Inflammatory macrophage treated with lipopolysaccharide for 4 hours (primary cell): ENCODE data around the gene AKNAD1.
A peak's percentile ranks its signal among the peaks of the same experiment; 100 is the strongest.

Experiments used
- DNase-seq: peaks from one replicate; pipeline ENCODE4 v3.0.0-alpha.2; 2020

AKNAD1 gene, protein sequence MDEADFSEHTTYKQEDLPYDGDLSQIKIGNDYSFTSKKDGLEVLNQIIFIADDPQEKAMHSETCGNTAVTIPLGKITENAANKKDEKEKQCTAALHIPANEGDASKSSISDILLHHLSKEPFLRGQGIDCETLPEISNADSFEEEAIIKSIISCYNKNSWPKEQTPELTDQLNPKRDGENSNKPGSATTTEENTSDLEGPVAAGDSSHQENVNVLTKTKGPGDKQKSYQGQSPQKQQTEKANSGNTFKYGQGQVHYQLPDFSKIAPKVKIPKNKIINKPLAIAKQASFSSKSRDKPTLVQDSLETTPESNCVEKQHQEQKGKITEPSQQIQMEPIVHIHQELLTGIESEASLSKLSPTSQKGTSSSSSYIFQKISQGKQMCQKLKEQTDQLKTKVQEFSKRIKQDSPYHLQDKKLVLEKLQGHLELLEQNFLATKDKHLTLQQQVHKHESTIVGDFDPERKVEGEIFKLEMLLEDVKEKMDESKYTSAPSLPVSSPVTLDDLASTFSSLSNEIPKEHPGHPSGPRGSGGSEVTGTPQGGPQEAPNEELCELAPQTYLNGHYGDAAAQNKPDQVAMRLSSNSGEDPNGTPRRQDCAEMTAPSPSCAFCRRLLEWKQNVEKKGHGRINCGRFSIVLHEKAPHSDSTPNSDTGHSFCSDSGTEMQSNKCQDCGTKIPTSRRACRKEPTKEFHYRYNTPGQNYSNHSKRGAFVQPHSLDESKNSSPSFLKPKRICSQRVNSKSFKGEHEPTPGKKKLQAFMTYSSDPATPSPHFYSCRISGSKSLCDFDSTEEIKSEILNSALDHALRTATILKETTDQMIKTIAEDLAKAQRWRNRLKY

GRCh38 chr1:108856994-108857393 lies at the start of gene AKNAD1:
AKNAD1 (minus strand) TSS chr1:108857094; CDS start chr1:108852664, 4,430 bp downstream.
- DNase-seq = no peak

DNA sequence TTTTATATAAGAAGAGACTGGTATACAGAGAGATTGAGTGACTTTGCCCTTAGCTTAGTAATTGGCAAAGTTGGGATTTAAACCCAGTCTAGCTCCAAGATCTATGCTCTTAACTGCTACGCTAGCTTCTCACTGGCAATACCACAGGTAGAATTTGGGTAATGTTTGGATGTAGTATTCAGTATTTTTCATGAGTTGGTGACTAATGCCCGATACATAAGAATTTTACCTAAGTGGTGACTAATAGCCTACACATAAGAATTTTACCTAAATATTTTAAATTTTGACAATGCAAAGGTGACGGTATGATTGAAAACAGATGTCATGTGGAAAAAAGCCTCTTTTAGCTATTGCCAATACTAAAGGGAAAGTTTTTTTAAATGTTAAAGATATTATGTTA lies 44.2 kb upstream of the AKNAD1 start:
- no peak for DNase-seq

GRCh38 chr1:108897865-108898720 lies 41.2 kb upstream of the AKNAD1 start:
- DNase-seq = peak; percentile 68

- DNase-seq = peak; percentile 28
Measured at GRCh38 chr1:108896146-108897145, 39.6 kb upstream of the AKNAD1 start.

- DNase-seq = peak; percentile 67
Measured at GRCh38 chr1:108893141-108893530, 36.2 kb upstream of the AKNAD1 start.

DNA sequence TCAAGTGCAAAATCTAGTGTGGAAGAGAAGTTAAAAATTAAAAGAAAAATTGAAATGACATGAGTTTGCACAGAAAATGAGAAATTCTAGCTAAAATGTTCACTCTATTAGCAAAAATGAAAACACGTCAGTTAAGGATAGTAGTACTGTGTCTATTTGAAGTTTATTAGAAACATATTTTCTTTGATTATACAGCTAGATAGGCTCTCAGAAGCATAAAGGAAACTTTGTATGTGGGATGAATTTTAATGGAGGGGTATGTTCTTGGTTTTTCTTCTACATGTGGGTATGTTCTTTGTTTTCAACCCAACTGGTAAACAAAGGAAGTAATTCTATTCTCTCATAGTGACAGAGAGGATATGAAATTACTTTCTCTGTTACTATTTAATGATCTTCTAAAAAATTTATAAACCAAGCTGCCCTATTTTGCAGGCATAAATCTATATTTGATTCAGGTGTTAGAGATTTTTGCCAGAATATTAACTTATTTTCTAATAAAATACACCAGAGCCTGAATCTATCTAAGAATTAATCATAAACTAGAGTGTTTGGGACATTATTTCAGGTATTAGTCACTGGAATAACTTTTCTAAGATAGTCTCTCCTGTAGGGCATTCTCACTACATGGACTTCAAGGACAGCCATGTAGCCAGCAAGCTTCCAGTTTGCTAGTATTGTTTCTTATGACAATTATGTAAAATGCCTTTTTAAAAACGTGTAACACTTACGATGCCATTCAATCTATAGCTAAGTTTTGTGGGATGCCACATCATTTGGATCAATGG lies 35.7 kb upstream of the AKNAD1 start:
- DNase-seq = no peak

GRCh38 chr1:108889706-108890384 lies 33.0 kb upstream of the AKNAD1 start:
- DNase-seq = no peak

- DNase-seq = peak; percentile 18
Measured at GRCh38 chr1:108889006-108889645, 32.2 kb upstream of the AKNAD1 start.

DNA sequence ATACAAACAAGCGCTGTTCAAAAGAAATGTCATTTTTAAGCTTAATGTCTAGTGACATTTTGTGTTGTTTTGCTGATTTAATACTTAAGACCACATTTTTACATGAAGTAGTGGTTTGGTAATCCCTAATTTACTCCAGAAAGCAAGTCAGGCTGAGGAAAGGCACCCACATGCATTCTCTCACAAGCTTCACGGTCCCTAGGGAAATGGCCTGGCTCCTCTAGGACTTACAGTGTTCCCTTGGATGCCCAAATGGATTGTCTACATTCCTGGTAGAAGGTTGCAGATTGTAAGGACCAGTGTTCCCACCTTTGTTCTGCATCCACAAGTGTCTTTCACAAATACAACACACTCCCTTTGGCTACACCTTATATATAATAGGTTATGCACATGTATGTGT lies 29.4 kb upstream of the AKNAD1 start:
- no peak for DNase-seq

DNA sequence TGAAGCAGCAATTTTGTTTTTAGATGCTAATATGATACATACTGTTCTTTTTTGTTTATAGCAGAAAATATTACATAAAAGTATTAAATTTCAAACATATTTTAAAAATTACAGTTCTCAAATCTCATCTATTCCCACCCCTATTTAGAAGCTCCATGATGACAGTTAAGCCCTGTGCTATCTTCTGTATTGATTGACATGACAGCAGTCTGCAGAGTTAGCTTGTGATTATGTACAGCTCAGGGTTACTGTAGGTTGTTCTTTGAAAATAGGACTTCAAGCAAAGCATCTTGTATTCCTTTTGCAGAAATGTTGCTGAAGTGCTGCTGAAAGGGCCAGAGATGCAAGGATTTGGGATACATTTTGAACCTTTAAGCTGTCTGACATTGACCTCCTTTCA lies 28.1 kb upstream of the AKNAD1 start:
- no peak for DNase-seq

DNA sequence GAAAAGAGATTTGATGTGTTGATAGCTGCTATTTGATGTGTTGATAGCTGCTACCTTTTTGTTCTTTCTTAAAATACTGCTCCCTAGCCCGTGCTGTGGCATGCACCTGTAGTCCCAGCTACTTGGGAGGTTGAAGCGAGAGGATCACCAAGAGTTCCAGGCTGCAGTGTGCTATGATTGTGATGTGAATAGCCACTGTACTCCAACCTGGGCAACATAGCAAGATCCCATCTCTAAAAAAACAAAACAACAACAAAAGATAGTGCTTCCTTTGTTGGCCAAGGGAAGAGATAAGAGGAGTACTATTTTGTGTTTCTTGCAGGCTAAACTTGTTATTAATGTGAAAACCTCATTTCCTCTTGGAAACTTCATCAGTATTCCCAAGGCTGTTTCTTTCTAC lies 25.9 kb upstream of the AKNAD1 start:
- DNase-seq = no peak

GRCh38 chr1:108881369-108881768 lies 24.5 kb upstream of the AKNAD1 start:
- DNase-seq = peak; percentile 67

DNA sequence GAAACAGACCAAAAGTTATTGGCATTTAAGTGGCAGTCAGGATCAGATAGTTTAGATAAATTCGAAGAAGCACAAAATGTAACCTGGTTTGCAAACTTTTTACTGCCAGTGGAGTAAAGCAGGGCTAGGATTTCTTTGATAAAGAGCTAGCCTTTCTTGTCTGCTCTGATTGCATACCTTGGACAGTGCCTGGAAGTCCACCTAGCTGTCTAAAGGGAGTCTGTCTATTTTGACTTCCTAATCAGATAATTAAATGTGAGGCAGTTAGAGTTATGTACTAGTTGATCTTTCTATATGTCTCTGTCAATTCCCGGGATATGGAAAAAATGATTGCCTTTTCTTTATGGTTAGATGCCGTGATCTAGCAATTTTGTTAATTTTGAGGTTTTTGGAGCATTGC lies 24.0 kb upstream of the AKNAD1 start:
- no peak for DNase-seq

- no peak for DNase-seq
Measured at GRCh38 chr1:108878678-108879077, 21.8 kb upstream of the AKNAD1 start.

DNA sequence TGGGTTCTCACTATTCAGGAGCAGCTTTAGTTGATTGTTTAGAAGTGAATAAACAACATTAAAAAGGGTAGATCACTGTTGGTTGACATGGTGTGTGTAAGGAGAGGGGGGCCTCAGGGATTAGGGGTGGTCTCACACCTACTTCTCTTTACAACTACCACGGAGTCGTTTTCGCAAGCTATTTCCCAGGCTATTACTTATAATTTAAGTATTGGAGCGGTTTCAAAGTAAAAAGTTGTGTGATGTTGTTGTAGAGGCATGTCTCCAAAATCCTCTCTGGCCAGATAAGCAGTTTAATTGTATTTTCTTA lies 21.2 kb upstream of the AKNAD1 start:
- no peak for DNase-seq

GRCh38 chr1:108877348-108878159 lies 20.7 kb upstream of the AKNAD1 start:
- peak; percentile 6 for DNase-seq

GRCh38 chr1:108871050-108871724 lies 14.3 kb upstream of the AKNAD1 start:
- peak; percentile 21 for DNase-seq

DNA sequence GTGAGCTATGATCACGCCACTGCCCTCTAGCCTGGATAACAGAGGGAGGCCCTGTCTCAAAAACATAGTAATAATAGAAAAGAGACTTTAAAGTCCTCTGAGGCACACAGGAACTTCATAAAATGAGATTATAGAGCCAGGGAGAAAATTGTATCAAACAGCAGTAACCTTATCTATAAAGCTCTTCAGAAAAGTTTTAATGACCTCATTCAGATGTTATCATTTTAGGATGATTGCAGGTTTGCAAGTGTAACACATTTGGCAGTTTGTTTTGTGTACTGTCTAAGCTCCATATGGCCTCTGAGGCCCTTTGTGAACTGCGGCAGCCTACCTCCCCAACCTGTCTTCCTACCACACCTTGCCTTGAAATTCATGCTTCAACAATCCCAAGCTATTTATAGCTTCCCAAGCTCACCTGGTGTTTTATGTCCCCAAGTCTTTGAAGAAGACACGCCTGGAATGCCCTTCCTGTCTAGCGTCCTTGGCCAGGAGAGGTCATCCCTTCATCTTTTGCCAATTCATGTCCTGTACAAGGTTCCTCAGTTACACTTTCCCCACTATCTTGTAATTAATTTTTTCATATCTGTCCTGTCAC lies 8.5 kb upstream of the AKNAD1 start:
- DNase-seq = no peak
